Prostate gland (tissue), 2 donors: Measurements from ENCODE around the gene CARMIL1.

Experiments used
- CTCF ChIP-seq, 4 experiments: fragments of 200-600 bp in 2 of 4; fragments of 450-650 bp in 2 of 4; sonication (generic) in 2 of 4; IDR thresholded peaks; 1 replicate in 3 of 4; 2 replicates in 1 of 4; pipeline ENCODE4 v1.5.1; 2016 to 2019; ENCODE audit warnings: antibody characterized with exemption in 4 of 4, mild to moderate bottlenecking in 2 of 4, moderate library complexity in 2 of 4
- POLR2A ChIP-seq: fragments of 450-650 bp; IDR thresholded peaks from one replicate; pipeline ENCODE4 v1.6.1; 2016; ENCODE audit warnings: antibody characterized with exemption, mild to moderate bottlenecking
- POLR2AphosphoS5 ChIP-seq: sonication (generic); formaldehyde crosslinking; IDR thresholded peaks from one replicate; pipeline ENCODE4 v1.6.1; 2017; ENCODE audit warnings: antibody characterized with exemption

- TF ChIP-seq POLR2AphosphoS5 (peak; percentile 40), CTCF (IDR thresholded peaks at IDR 0.05) (no peak), POLR2A (no peak)
These were observed 91.2 kb downstream of the CARMIL1 start for GRCh38 chr6:25370178-25371036.
